HEK293T (cell line): ENCODE data around the gene GRAMD2A.

ENCODE experiments used
- BHLHE40 ChIP-seq: fragments of 450-650 bp; IDR thresholded peaks from 2 replicates; pipeline ENCODE4 v1.6.1; 2016; ENCODE audit warnings: mild to moderate bottlenecking, moderate library complexity, borderline replicate concordance
- CTBP1 ChIP-seq: fragments of 450-650 bp; IDR thresholded peaks from 2 replicates; pipeline ENCODE4 v1.6.1; 2016; ENCODE audit warnings: borderline replicate concordance
- ELF4 ChIP-seq: fragments of 450-650 bp; IDR thresholded peaks from 2 replicates; pipeline ENCODE4 v1.6.1; 2017; ENCODE audit warnings: antibody characterized with exemption
- FOXK2 ChIP-seq: fragments of 450-650 bp; IDR thresholded peaks from 2 replicates; pipeline ENCODE4 v1.6.1; 2016; ENCODE audit warnings: mild to moderate bottlenecking
- L3MBTL2 ChIP-seq: fragments of 450-650 bp; conservative IDR thresholded peaks from 2 replicates; pipeline ENCODE4 v1.6.1; 2016; ENCODE audit warnings: mild to moderate bottlenecking
- NFRKB ChIP-seq: fragments of 450-650 bp; IDR thresholded peaks from 2 replicates; pipeline ENCODE4 v1.6.1; 2016; ENCODE audit warnings: mild to moderate bottlenecking, moderate library complexity
- SP1 ChIP-seq: fragments of 450-650 bp; IDR thresholded peaks from 2 replicates; pipeline ENCODE4 v1.6.1; 2017
- SUZ12 ChIP-seq: fragments of 450-650 bp; IDR thresholded peaks from 2 replicates; pipeline ENCODE4 v1.6.1; 2016; ENCODE audit warnings: mild to moderate bottlenecking
- ZNF384 ChIP-seq: fragments of 450-650 bp; IDR thresholded peaks from 2 replicates; pipeline ENCODE4 v1.6.1; 2016
- TF ChIP-seq, protein P1 (sequence below): fragments of 450-650 bp; IDR thresholded peaks from 2 replicates; pipeline ENCODE4 v1.6.1; 2016

- TF ChIP-seq SP1: no peak
- no peak for TF ChIP-seq CTBP1
- TF ChIP-seq SUZ12: no peak
- TF ChIP-seq FOXK2: no peak
- no peak for TF ChIP-seq BHLHE40
- TF ChIP-seq, protein P1, sequence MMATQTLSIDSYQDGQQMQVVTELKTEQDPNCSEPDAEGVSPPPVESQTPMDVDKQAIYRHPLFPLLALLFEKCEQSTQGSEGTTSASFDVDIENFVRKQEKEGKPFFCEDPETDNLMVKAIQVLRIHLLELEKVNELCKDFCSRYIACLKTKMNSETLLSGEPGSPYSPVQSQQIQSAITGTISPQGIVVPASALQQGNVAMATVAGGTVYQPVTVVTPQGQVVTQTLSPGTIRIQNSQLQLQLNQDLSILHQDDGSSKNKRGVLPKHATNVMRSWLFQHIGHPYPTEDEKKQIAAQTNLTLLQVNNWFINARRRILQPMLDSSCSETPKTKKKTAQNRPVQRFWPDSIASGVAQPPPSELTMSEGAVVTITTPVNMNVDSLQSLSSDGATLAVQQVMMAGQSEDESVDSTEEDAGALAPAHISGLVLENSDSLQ: no peak
- TF ChIP-seq L3MBTL2: no peak
- no peak for TF ChIP-seq NFRKB
- TF ChIP-seq ZNF384: no peak
- TF ChIP-seq ELF4: no peak
These were observed 29.3 kb downstream of the GRAMD2A start for GRCh38 chr15:72168131-72168807.
